Measurements from ENCODE around the gene ZNF827. TPM values are rescaled to one million over a fixed set of nuclear protein-coding genes. Genes with fewer than 3 reads are reported as not detected.

The ZNF827 gene
- total RNA-seq, 1 donor from 2014 or later = 10.5 TPM

GRCh38 chr4:145722561-145722960 is 216.1 kb downstream of the ZNF827 start:
- no peak for DNase-seq (ENCODE audit: low spot score)

- no peak for DNase-seq (ENCODE audit: low spot score)
These were observed 218.0 kb downstream of the ZNF827 start for GRCh38 chr4:145720656-145721055.

- DNase-seq (ENCODE audit: low spot score) = no peak
These were observed 218.6 kb downstream of the ZNF827 start for GRCh38 chr4:145719752-145720624.

GRCh38 chr4:145716661-145717200 is 221.9 kb downstream of the ZNF827 start:
- DNase-seq (ENCODE audit: low spot score) = no peak

- no peak for DNase-seq (ENCODE audit: low spot score)
These were observed 222.4 kb downstream of the ZNF827 start for GRCh38 chr4:145716200-145716599.

- DNase-seq (ENCODE audit: low spot score) = no peak
These were observed 228.8 kb downstream of the ZNF827 start for GRCh38 chr4:145709843-145710242.

GRCh38 chr4:145709336-145709735 is 229.3 kb downstream of the ZNF827 start:
- no peak for DNase-seq (ENCODE audit: low spot score)

Other genes with a start within 250 kb of the ZNF827 start
- 36.5 TPM for gene LSM6, start 236.9 kb upstream of the ZNF827 start, total RNA-seq